A549 (cell line): ENCODE results near the gene CLIC5.

Source experiments
- CHD2 ChIP-seq: fragments of 150-350 bp; IDR thresholded peaks from 2 replicates; pipeline ENCODE4 v1.6.1; 2014; ENCODE audit warnings: low read length; ENCODE audit not compliant: partially characterized antibody
- EHMT2 ChIP-seq: fragments of 200-600 bp; sonication (generic); IDR thresholded peaks from 2 replicates; pipeline ENCODE4 v1.6.1; 2016; ENCODE audit warnings: antibody characterized with exemption, low read depth, mild to moderate bottlenecking, moderate library complexity
- EP300 ChIP-seq, 2 experiments: fragments of >200 bp; sonication (Bioruptor Twin); formaldehyde crosslinking; IDR thresholded peaks; 2 replicates in 1 of 2; 3 replicates in 1 of 2; pipeline ENCODE4 v1.6.1; 2016 to 2017
- FOXS1 ChIP-seq: fragments of 250-450 bp; sonication (Bioruptor Pico); IDR thresholded peaks from 2 replicates; pipeline ENCODE4 v1.5.0; 2020; ENCODE audit warnings: mild to moderate bottlenecking, moderate library complexity
- JUN ChIP-seq, 2 experiments: fragments of >200 bp; sonication (Bioruptor Twin); formaldehyde crosslinking; IDR thresholded peaks; 2 replicates in 1 of 2; 3 replicates in 1 of 2; pipeline ENCODE4 v1.6.1; 2016 to 2017
- RAD21 ChIP-seq, 2 experiments: fragments of >200 bp in 1 of 2; sonication (Bioruptor Twin) in 1 of 2; formaldehyde crosslinking in 1 of 2; IDR thresholded peaks in 1 of 2; conservative IDR thresholded peaks in 1 of 2; 2 replicates in 1 of 2; 3 replicates in 1 of 2; pipeline ENCODE4 v1.6.1; 2012 to 2018; ENCODE audit warnings: inconsistent platforms in 1 of 2
- RNF2 ChIP-seq: fragments of 200-600 bp; sonication (generic); IDR thresholded peaks from 2 replicates; pipeline ENCODE4 v1.6.1; 2016; ENCODE audit warnings: low read depth, mild to moderate bottlenecking, antibody characterized with exemption, moderate library complexity, borderline replicate concordance
- TF ChIP-seq, protein P1 (sequence below): fragments of >200 bp; sonication (Bioruptor Twin); formaldehyde crosslinking; IDR thresholded peaks from 3 replicates; pipeline ENCODE4 v1.5.1; 2016

DNA sequence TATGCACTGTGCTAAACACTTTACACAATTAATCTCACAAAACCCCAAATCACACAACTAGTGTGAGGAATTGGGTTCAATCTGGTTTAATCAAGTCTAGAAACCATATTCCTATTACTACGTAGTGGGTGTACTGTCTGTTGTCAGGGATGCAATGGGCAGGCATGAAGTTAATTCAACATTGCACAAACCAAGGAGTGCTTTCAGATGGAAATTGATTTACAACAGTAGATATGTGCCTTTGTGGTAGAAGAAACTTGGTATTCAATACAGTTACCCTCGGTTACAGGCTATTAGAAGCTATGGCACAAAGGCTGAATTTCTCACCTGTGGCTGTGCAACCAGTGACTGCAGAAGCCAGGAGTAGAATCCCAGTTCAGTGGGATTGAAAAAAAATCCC is 157.8 kb downstream of the CLIC5 start:
- no peak for TF ChIP-seq RNF2
- no peak for TF ChIP-seq EP300 (IDR thresholded peaks at IDR 0.05)
- TF ChIP-seq, protein P1, sequence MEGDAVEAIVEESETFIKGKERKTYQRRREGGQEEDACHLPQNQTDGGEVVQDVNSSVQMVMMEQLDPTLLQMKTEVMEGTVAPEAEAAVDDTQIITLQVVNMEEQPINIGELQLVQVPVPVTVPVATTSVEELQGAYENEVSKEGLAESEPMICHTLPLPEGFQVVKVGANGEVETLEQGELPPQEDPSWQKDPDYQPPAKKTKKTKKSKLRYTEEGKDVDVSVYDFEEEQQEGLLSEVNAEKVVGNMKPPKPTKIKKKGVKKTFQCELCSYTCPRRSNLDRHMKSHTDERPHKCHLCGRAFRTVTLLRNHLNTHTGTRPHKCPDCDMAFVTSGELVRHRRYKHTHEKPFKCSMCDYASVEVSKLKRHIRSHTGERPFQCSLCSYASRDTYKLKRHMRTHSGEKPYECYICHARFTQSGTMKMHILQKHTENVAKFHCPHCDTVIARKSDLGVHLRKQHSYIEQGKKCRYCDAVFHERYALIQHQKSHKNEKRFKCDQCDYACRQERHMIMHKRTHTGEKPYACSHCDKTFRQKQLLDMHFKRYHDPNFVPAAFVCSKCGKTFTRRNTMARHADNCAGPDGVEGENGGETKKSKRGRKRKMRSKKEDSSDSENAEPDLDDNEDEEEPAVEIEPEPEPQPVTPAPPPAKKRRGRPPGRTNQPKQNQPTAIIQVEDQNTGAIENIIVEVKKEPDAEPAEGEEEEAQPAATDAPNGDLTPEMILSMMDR: no peak
- no peak for TF ChIP-seq RAD21 (conservative IDR thresholded peaks at IDR 0.05 in 1 of 2, IDR thresholded peaks at IDR 0.05 in 1 of 2)
- TF ChIP-seq CHD2: no peak
- TF ChIP-seq JUN (IDR thresholded peaks at IDR 0.05): no peak
- TF ChIP-seq EHMT2: no peak
- no peak for TF ChIP-seq FOXS1 (CRISPR knock-in tag)
